NCI-H1417 (cell line): Measurements from ENCODE around the gene CNST.
A peak's percentile ranks its signal among the peaks of the same experiment; 100 is the strongest.
"Not testable (repeated sequence)": the region's sequence is repeated elsewhere in the genome, so short reads cannot be mapped to it uniquely, and the experiment has no call there.

Experiments
- DNase-seq, 3 experiments: peaks; one replicate each; lab custom pipeline; 2025; lab: John Stamatoyannopoulos, UW

Gene CNST

DNA sequence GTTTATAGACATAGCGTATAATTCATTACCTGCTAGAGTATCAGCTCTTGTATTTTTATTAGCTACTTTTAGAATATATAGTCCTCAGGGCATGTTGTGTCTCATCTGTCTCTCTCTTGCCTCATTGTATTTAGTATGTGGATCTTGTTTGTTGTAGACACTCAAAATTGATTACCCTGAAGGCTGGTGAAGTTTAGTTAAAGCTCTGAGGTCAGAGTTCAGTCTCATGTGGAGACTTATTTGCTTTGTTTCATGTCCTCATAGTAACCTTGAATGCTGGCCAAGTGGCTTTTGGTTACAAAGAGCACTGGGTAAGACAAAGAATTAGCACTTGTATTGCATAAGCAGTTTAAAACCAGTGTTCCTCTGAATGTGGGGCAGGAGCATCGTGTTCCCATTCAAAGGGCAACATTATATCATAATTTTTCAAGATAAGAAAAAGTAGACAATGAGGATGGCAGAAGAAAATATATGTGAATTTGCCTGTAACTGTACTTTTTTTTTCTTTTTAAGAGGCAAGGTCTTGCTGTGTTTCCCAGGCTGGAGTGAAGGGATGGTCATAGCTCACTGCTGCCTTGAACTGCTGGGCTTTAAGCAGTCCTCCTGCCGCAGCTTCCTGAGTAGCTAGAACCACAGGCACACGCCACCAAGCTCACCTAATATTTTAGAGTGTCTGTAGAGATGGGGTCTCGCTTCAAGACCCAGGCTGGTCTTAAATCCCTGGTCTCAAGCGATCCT lies 17.4 kb downstream of the CNST start:
- peak in 2 of 3 experiments; percentile 48 to 91 for DNase-seq

DNA sequence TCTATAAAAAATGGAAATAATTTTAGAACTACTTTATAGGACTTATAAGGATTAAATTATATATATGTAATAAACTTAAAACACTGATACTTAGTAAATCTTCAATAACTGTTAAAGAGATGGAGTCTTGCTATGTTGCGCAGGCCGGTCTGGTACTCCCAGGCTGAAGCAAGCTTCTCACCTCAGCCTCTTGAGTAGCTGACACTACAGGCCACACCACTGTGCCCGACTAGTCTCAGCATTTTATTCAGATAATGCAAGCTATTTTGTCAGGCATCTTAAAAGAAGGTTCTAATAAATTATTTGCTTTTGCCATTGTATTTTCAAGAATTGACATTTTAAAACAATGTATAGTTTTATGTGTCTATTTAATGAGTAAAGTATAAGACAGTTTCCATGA lies 20.8 kb downstream of the CNST start:
- no peak for DNase-seq

DNA sequence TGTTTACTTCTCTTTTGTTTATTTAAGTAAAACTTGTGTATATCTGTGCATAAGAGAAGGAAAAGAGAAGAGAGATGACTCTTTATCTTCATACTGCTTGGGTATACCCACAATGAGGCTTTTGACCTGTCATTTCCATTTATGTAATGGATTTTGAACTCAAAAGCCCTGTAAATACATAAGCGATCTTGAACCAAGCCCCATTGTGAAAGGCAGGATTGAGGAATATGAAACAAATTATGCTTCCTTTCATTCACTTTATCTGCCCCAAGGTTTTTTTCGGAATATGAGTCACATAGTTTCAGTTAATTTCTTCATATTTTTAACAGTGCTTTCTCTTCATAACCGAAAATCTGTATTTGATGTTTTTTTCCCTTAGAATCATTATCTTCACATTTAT lies 21.4 kb downstream of the CNST start:
- no peak for DNase-seq

DNA sequence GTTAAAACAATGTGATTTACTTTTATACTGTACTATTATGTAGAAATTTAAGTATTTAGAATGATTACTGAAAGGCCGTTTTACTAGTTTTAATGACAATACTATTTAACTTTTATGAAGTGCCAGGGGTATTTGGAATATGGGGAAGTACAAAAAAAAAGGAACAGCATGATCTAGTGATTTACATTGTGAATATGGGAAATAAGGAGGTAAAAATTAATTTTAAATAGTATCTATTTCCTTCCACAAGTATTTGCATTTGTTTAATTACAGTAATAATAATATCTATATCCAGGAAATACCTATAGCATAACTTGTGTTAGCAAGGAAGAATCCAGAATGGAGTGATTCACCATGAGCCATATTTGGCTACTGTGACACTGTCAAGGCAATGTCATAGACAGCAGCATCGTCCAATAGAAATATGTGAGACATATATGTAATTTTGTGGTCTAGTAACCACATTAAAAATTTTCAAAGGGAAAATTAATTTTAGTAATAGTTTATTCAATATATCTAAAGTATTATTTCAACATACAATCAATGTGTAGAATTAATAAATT lies 22.0 kb downstream of the CNST start:
- DNase-seq, result no peak

DNA sequence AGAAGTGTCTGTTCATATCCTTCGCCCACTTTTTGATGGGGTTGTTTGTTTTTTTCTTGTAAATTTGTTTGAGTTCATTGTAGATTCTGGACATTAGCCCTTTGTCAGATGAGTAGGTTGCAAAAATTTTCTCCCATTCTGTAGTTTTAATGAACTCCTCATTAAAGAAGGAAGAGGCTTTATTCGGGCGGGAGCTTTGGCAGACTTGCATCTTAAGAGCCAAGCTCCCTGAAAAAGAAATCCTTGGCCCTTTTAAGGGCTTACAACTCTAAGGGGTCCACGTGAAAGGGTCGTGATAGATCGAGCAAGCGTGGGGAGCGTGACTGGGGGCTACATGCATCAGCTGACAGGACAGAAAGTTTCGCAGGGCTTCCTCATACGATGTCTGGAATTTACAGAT lies 23.7 kb downstream of the CNST start:
- not testable (repeated sequence) for DNase-seq

DNA sequence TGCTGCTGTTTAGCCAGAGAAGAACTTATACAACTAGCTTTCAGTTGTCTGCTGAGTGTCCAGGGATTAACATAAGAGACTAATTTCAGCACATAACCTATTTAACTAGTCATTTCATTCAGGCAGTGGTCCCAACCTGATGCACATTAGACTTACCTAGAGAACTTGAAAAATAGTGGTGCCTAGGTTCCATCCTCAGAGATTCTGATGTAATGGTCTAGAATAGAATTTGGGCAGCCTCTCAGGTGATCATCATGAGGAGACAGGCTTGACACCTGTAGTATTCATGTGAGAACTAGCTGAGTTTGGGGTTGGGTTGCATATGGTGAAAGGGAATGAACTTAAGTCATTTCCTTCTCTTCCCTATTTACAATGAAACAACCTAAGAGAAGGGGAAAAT lies 24.8 kb downstream of the CNST start:
- DNase-seq, result no peak

DNA sequence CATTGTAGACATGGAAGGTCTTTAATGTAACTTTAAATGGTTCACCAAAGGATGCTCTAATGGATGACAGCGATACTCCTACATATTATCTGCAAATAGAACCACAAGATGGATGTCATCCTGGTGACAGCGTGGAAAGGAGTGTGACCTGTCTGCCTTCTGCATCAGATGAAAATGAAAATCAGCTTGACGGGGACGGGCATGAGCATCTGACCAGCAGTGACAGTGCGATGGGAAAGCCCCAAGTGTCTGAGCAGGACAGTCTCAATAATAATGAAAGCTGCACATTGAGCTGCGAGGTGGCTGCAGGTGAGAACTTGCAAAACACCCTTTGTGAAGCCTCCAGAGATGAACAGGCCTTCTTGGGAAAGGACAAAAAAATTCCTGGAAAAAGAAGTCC lies 25.2 kb downstream of the CNST start:
- DNase-seq, result no peak

DNA sequence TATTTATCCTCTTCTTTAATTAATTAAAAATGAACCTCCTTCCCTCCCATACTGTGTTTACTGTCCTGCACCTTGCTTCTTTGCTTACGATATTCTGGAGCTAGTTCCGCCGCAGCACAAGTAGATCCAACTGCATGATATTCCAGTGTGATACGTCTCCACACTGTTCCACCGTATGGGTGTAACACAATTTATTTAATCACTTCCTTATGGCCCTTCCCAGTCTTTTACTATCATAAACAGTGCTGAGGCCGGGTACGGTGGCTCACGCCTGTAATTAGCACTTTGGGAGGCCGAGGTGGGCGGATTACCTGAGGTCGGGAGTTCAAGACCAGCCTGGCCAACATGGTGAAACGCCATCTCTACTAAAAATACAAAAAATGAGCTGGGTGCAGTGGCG lies 25.7 kb downstream of the CNST start:
- no peak for DNase-seq

DNA sequence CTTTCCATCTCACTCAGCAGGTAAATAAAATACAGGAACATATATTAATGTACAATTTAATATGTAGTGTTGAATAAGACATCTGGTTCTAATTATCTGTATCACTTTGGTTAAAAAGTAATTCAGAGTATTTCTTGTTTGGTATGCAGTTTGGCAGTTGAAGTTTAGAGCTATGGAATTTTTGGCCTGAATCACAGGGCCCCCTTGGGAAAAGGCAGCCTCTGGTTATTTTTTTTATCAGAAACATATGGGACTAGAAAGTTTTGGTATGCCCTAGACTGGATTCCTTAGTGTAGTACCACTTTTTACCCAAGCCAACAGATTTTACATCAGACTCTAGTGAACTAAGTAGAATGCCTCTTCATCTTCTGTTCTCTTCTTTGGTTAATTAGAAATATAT lies 26.4 kb downstream of the CNST start:
- no peak for DNase-seq

DNA sequence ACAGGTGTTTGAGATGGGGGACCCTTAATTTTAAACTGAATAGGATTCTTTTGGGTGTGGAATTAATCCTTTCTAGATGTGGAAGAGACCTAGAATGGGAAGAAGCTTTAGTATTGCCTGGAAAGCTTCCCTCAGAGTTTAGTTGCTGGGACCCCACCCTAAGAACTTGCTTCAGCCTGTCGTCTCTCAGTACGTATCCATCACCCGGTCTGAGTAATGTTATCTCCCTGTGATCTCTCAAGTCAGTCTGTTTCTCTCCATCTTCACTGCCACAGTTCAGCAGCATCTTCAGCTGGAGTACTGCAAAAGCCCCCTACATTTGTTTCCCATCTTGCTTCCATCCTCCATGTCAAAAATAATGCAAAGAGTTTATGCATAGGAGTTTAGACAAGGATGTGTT lies 28.9 kb downstream of the CNST start:
- DNase-seq, result no peak

DNA sequence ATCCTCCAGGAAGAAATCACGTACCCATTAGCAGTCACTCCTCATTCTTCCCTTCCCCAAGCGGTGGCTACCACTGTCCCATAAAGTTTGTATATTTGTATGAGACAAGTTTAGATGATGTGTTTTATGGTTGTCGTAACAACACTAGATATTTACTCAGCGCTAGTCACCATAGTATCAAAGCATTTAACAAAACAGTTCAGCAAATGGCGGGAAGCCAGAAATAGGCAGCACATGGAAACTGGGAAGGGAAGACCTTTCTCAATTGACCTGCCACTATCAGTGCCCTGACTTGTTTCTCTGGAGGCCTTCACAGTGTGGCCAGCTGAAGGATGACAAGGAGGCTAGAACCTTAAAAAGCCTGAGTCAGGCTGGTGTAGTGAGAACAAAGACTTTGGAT lies 31.1 kb downstream of the CNST start:
- peak in 1 of 3 experiments; percentile 14 for DNase-seq

DNA sequence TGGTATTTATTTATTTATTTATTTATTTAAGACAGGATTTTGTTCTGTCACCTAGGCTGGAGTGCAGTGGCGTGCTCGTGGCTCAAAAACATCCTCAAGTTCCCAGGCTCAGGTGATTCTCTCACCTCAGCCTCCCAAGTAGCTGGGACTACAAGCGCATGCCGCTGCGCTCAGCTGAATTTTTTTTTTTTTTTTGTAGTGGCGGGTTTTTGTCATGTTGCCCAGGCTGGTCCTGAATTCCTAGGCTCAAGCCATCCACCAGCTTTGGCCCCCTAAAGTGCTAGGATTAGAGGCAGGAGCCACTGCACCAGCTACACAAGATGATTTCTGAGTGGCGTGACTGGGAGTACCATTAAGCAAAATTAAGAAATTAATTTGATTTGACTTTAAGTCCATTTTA lies 31.7 kb downstream of the CNST start:
- DNase-seq, result no peak

DNA sequence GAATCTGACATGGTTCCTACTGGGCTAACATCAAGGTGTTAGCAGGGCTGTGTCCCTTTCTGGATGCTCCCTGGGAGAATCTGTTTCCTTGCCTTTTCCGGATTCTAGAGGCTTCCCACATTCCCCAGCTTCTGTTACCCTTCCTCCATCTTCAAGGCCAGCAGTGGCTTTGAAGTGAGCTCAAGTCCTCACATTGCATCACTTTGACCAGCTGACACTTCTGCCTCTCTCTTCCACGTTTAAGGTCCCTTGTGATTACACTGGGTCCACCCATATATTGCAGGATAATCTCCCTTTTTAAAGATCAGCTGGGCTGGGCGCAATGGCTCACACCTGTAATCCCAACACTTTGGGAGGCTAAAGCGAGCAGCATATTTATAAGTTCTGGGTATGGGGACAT lies 33.1 kb downstream of the CNST start:
- DNase-seq, result no peak

DNA sequence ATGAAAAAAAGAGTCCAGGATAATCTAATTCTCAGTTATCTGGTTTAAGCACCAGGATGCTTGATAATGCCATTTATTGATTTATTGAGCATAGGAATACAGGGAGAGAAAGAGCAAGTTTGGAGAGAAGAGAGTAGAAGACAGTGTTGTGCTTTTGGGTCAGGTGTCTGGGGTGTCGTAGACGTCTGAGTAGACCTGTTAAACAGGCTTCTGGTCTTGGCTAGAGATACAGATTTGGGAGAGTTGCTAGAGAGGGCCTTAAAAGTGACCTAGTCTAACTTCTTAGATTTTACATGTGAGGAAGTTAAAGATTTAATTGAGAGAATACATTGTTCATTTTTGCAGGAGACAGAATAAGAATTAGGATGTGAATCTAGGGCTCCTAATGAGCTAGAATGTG lies 34.3 kb downstream of the CNST start:
- no peak for DNase-seq

DNA sequence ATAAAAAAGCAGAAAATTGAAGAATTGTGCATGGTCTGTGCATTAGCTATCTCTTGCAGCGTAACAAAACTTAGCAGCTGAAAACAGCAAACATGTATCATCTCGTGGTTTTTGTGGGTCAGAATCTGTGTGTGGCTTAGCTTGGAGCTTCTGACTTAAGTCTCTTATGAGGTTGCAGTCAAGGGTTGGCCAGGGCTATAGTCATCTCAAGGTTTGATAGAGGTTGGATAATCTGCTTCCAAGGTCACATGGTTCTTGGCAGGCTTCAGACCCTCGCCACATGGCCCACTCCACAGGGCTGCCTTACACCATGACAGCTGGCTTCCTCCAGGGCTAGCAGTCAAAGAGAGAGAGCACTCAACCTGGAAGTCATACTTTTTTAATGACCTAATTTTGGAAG lies 35.9 kb downstream of the CNST start:
- DNase-seq, result no peak

DNA sequence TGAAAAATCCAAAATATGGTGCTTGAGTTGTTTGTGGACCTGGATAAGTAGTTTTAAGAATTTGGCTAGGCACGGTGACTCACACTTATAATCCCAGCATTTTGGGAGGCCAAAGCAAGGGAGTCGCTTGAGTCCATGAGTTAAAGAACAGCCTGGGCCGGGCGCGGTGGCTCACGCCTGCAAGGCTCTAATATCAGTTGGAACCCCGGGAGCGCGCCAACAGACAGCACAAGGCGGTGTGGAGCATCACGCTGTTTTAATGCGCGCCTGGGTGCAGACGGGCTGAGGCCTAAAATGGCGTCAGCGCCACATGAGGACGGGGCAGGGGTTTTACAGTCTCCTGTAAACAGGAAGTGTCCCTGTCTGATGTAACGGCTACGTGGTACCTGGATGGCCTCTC lies 39.0 kb downstream of the CNST start:
- not testable (repeated sequence) for DNase-seq

DNA sequence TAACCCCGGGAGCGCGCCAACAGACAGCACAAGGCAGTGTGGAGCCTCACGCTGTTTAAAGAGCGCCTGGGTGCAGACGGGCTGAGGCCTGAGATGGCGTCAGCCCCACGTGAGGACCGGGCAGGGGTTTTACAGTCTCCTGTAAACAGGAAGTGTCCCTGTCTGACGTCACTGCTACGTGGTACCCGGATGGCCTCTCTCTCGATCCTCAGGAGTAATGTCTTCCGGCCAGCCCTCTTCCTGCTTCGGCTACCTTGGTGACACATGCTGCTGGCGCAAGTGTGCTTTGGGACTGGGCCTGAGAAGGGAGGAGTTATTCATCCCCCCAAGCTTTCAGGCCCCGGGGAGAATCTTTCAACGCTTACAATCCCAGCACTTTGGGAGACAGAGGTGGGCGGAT lies 41.2 kb downstream of the CNST start:
- no peak for DNase-seq

DNA sequence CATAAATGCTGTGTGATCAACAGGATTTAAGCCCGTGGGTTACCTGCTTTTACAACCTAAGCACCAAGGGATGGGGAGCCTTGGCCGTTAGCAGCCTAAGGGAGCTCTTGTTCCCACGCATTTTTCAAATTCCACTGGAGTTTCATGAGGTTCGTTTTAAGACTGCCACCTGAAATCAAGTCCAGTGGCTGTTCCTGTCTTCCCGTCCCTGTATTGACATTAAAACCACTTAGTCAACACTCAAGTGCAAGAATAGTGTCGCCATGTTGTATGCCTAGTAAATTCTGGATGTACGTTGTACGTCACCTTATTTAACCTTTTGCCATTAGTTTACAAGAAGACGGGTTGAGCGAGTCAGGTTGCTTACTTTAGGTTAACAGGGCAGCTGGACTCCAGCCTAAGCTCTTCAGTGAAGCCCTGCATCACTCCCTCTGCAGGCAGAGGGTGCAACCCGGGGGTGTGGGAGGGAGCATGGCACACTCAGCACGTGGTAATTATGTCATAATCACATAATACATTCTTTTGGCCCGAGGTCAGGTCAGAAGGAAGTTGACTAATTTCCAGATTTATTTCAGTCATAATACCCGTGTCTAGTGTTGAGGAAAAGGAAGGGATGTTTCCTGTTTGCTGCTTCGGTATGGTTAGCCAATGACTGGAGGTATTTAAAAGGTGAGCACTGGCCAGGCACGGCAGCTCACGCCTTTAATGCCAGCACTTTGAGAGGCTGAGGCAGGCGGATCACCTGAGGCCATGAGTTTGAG lies 42.5 kb downstream of the CNST start:
- DNase-seq, result peak in 2 of 3 experiments; percentile 28 to 66

DNA sequence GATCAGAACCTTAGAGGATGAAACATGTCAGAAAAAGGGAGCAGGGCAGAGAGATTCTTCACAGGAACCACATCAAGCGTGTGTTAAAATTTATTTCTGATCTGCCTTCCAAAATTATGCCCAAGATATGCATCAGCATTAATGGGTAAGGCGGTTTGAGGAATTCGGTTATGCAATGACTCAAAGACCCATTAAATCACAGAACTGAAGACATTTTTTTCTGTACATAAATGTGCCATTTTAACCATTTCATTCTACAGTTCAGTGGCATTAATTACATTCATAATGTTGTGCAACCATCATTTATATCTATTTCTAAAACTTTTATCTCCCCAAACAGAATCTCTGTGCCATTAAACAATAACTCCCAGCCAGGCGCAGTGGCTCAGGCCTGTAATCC lies 43.4 kb downstream of the CNST start:
- DNase-seq, result no peak

DNA sequence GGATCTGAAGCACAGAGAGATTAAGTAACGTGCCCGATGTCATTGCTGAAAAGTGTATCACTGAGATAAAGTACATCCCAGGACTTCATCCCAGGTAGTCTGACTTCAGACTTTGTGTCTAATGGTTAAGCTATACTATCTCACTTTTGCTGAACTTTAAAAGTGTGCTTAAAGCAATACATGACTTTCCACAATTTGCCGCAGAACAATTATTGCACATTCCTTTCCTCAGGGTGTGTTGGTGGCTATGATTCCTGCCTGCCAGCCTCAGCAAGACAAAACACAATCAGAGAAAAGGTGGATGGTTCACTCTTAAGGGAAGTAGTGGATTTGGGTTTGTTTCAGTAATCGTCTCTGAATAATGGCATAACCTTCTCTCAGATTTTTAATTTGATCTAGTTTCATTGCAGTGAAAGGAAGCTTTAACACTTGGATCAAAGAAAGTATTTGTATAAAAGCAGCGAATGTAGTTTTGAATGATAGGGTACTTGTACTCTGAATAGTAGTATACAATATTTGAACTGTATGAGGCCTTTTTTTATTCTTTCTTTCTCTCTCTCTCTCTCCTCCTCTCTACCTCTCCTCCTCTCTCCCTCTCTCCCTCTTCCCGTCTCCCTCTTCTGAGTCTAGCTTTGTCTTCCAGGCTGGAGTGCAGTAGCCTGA lies 47.0 kb downstream of the CNST start:
- no peak for DNase-seq

DNA sequence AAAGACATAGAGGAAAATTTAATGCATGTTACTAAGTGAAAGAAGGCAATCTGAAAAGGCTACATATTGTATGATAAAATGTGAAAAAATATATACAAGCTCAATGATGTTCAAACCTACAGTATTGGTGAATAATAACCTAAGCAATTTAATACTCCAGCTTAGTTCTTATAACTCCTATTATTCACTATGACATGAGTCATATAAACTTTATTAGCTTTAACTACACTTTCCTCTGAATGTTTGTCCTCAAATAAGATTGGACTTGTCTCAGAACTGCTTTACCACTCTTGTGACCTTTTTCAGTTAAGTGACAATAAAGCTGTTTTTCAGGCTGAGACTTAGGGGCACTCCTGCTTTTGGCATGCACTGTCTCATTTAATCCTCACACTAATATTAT lies 50.9 kb downstream of the CNST start:
- no peak for DNase-seq

DNA sequence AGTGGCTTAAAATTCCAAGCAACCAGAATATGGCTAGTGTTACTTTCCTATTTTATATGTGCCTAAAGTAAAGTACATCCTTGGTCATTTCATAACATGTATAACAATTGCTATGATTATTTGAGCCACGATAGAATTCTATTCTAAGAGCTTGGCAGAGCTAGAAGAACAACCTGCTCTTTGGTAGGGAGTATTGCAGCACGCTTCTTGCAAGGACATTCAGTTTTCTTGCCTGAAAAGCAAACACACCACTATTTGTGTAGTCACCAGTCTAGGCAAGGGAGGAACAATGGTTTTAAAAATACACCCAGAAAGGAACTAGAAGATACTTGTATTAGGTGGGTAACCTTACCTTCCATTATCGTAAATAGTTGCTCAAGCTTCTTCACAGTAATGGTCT lies 51.5 kb downstream of the CNST start:
- DNase-seq, result no peak

DNA sequence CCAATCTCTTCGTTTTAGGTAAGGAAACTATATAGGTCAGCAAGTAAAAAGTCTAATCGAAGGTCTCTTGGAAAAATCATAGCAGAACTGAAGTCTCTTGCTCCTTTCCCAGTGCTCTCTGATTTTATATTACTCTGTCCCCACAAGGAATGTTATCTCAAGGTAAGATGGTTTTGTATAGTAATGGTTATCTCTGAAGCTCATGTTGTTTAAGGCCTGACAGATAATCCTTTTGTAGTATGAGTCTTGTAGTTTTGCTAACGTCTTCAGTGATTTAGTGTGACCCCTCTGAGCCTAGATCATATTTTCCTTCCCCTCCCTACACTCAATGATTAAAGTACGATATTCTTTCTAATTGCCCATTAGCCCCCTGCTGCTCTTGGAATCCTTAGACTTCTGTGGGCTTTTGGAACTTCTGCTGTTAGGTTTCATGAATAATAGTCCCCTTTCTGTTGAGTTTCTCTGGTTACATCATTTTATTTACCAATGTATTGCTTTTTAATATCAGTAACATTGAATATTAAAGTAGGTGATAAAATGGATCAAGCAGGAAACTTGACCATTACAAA lies 52.1 kb downstream of the CNST start:
- no peak for DNase-seq
